SKM-1 (cell line): ENCODE measurements around the gene TBC1D4.

ENCODE experiments used
- DNase-seq: peaks from one replicate; lab custom pipeline; 2025; ENCODE audit not compliant: unreplicated experiment; lab: John Stamatoyannopoulos, UW

Gene TBC1D4

DNA sequence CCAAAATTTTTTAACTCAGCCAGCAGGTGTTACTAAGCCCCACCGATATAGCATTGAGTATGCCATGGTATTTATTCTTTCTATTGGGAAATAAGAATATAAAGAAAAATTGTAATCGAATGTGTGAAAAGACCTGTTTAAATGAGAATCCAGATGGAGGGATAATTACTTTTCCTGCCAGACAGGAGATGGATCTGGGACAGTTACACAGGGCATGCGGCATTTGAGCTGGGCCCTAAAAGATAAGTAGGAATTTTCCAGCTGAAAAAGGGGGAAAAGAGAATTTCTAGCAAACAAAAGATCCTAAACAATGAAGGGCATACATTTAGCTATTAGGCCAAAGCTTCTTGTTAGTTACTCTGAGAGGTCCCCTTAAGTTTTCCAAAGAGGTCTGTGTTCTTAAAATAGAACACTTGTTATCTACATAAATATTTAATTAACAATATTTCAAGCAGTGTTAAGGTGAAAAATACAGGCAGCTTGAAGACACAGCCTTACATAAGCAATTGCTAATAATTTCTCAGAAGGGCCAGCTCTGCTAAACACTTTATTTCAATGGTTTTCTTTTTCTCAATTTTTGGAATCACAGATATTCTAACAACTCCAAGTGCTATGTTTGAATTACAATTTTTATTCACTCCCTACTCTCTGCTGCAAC is 63.7 kb downstream of the TBC1D4 start:
- no peak for DNase-seq

DNA sequence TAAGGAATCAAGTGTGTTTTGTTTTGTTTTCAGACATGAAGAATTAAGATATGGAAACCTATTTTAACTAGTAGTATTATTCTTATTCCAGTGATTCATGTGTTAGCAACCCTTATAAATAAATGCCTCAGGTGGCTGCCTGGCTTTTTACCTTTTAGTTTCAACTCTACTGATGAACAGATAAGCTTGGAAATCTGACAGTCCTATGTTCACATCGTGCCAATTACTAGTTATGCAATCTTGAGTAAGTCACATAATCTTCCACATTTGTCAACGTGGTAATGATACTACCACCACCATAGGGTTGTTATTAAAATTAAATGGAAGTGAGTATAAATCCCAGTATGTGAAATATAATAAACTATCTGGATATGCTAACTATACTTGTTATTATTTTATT is 64.3 kb downstream of the TBC1D4 start:
- no peak for DNase-seq

DNA sequence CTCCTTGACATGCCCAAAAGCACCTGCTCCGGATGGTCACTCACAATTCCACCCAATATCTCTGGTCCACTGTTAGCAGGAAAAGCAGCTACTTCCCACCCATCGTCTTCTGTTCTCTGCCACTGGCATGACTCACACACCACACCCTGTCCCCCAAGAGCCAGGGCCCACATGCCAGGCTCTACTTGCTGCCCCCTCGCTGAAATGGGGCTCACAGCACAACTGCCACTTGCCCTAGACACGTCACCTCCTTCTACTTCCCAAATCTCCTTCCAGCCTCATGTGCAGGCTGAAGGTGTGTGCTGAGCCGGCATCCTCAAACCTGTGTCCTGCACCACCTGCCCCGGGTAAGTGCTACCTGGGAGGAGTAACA is 65.0 kb downstream of the TBC1D4 start:
- no peak for DNase-seq

DNA sequence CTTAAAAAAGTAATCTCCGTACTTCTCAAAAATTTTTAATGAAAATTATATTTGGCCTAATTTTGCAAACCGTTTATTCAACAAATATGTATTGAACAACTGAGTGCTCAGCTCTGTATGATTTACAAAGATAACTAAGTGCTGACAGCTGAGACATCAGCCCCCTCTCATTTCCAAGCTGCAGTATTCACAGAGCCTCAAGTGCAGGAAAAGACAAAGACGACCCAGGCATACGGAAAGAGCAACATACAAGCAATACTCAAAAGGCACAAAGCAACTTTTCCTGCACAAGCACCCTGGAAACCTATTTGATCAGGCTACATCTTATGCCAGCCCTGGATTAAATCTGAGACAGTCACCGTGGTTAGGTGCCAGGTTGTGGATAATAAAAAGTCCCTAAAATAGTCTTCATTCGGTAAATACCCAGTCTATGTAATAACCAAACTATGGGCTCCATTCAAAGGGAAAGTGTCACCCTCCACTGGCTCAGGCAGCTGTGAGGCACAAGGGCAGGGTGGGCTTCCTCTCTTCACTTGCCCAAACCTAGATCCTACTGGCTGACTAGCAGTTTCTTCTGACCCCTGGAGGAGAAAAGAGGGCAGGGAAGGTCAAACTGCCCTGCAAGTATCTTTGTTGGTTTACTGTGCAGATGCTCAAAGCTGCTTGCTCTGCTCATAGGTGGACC is 65.5 kb downstream of the TBC1D4 start:
- DNase-seq: no peak

DNA sequence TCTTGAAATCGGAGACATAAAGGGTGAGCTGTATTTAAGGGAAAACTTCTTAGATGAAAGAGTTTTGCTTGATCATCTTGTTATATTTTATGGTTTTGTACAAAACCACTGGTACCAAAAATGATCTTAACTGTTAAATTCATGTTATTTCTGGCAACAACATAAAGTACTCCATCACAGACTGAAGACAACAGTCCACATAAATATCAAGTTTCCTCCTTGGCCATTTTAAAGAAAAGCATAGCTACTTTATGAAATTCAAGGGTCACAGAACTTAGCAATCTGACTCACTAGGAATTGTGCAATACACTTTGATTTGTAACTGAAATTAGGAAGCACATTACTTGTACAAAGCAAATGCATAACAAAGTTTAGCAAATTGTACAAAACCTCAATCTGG is 66.3 kb downstream of the TBC1D4 start:
- peak; percentile 63 for DNase-seq

DNA sequence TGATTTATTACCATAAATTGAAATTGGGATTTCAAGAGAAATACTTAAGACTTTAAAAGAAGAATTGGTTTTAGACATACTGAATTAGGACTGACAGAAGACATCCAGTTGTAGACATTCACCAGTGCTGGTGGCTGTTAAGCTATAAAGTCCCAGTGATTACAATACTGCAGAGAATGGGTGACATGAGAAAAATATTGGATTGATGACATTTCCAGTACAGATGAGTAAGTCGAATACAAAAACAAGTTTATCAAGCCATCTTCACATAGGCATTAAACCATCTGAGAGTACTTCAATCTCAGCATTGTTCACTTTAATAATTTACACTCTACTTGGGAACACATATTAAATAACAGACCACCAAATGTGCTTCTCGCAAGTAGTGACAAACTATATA is 66.8 kb downstream of the TBC1D4 start:
- no peak for DNase-seq

DNA sequence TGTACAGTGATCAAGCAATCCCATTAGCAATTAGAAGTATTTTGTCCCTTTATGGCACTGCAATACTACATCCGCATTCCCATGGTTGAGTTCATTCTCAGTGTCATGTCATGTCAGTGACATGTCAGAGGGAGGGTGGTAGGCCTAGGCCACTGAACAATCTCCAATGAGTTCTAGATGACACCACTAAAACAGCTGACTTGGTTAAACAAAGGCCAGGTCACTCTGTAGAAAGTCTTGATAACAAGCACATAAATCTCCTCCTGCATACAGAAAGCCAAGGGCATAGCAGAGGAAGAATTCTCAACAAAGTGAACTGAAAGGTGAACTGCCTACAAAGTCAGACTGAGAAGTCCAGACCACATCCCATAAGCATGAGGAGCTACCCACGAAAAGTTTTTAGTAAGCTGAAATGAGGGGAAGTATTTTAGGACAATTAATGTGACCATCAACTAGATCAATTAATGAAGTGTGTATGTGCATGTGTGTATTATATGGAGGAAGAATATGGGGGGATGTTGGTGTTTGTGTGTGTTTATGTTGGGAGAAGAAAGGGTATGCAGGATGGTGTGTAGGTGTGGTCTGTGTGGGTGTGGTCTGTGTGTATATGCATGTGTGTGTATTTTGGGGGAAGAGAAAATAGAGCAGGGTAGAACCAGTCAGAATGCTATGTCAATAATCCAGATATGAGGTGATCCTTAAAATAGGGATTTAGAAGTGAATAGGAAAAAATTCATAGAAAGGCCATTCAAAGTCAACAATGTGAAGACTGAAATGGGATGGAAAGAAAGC is 67.7 kb downstream of the TBC1D4 start:
- DNase-seq: no peak

DNA sequence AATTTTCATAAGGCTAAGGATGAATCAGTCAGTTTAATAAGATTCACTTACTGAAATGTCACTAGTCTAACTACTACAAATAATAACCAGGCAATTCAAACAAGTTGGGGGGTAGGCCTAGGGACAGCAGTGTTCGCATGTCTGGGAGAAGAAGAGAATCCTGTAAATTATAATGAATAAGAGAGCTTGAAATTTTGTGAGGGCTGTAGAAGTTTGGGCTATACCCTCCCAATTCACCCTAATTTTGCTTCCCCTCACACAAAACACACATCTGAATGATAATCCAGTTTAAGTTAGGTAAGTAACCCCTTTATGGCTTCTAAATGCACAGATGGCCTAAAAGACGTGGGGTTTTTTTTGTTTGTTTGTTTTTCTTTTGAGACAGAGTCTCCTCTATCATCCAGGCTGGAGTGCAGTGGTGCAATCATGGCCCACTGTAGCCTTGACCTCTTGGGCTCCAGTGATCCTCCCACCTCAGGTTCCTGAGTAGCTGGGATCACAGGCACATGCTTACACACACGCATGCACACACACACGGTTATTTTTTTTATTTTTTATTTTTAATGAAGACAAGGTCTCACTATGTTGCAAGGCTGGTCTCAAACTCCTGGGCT is 69.9 kb downstream of the TBC1D4 start:
- DNase-seq: no peak

DNA sequence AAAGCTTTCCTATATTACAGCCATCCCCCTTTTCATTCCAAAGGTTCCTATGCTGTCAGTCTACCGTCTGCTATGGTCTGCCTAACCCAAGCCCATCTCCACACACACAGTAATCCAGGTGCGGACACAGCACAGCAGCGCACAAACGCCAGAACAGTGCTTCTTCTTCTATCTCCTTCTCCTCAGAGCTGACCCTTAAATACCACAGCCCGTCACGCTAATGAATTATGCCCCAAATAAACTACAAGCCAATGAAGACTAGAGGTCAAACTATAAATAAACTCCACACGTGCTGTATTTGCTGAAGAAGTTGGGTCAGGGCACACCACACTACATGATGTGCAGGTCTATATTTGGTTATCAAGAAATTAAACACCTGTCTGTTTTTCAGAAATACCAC is 71.8 kb downstream of the TBC1D4 start:
- no peak for DNase-seq

DNA sequence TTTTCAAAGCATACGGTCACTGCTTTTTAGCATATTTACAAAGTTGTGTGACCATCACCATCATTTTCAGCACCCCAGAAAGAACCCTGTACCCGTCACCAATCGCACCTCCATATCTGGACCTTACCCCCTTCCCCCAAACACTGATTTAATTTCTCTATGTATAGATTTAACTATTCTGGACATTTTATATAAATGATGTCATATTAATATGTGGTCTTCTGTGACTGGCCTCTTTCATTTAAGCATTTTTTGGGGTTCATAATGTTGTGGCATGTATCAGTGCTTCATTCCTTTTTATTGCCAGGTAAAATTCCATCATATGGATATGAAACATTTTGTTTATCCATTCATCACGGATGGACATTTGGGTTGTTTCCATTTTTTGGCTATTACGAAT is 74.0 kb downstream of the TBC1D4 start:
- no peak for DNase-seq

DNA sequence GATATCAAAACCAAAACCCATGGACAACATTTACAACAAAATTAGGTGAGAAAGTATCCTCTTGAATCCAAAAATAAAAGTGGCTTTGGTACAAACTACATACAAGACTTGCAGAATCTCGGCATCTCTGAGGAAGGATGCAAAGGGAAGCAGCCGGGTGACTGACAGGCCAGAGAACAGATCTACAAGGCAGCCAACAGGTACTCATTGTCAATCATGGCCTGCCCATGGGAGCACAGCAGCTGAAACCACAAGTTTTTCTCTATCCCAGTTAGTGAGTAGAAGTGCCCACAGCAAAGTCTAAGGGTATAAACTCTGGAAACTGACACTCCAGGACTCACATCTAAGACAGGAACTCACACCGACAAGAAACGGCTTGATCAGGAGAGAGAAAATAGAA is 74.5 kb downstream of the TBC1D4 start:
- no peak for DNase-seq

DNA sequence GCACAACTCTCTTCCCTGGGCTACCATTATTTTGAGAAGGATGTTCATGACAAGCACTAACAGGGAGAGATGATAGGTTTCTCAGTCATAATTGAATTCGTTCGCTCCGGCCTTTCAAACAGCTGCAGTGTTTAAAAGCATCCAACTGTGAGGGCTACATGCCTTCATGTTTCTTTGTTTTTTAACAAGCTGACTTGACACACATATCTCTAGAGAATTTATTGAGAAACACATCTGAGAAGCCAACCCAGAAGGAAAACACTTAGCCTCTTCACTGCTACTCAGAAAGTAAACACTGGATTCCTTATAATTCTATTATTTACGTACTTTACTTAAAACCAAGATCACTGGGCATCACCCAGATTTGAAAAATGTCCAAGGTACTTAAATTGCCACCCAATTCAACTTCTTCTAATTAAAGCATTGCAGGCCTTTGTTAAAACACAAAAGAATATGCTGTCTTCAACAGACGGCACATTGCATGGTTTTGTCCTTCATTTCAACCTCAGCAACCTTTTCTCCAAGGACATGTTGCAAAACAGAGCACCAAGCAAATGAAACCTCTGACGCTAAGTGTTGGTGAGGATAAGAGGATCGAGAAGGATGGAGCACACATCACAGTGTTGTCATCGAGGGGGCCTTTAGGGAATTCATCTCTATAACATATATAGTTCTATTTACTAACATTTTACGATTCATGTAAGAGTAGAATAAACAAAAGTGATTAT is 75.8 kb downstream of the TBC1D4 start:
- no peak for DNase-seq

DNA sequence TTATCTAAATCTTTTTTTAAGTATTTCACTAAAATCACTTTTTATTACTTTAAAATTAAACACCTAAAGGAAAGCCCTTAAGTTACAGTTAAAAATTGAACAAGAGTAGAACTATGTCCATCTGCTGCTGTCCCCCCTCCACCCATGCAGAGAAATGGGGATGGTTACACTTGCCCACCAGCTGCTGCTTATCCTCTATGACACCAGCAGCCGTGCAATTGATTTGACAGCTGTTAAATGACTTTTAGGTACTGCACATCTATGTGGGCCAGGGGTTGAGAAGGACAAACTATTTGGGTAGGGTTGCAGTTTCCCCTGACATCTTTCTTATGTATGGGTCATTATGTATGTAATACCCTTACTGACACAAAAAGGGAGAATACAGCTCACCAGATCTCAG is 77.2 kb downstream of the TBC1D4 start:
- no peak for DNase-seq

DNA sequence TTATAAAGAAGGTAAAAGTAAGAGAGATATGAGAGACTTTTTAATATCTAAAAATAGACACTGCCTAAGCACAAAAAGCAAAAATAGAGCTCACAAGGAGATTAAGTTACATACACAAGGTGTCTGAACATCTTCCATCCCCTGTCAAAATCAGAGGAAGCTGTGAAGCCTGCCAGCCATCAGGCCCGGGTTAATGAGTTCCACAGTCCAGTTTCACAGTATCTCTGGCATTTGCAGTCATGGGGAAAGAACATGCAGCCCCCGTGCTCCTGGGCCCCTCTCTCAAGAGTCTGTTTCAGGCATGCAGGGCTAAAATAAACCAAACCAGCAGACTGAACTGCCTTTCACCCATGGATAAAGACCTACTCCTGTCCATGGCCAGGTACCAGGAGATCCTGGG is 79.2 kb downstream of the TBC1D4 start:
- DNase-seq: no peak

DNA sequence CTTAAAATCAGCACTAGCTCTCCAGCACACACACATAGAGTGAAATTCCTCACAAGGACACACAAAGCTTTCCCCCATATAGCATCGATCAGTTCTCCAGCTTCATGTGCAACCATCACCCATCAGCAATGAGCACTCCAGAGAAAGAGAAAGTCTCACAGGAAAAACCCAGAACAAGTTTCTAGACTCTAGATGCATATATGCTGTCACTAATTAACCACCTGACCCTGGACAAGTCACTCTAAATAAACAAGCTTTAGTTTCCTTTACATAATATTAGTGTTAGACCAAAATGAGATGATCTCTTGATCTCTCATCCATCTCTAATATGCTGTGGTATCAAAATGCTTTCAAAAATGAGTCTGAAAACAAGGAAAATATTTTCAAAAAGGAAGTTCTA is 81.2 kb downstream of the TBC1D4 start:
- DNase-seq: no peak

DNA sequence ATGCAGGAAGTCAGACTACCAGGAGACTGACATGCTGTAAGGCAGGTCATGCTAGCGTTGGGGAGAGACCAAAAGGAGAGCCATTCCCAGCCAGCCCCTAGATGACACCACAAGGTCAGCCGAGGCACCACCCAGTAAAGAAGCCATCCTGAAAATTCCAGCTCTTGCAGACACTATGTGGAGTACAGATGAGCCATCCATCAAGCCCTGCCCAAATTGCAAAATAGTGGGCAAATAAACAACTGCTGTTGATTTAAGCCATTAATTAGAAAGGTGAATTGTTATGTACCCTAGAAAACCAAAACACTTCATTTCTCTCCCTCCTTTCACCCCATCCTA is 82.1 kb downstream of the TBC1D4 start:
- no peak for DNase-seq

DNA sequence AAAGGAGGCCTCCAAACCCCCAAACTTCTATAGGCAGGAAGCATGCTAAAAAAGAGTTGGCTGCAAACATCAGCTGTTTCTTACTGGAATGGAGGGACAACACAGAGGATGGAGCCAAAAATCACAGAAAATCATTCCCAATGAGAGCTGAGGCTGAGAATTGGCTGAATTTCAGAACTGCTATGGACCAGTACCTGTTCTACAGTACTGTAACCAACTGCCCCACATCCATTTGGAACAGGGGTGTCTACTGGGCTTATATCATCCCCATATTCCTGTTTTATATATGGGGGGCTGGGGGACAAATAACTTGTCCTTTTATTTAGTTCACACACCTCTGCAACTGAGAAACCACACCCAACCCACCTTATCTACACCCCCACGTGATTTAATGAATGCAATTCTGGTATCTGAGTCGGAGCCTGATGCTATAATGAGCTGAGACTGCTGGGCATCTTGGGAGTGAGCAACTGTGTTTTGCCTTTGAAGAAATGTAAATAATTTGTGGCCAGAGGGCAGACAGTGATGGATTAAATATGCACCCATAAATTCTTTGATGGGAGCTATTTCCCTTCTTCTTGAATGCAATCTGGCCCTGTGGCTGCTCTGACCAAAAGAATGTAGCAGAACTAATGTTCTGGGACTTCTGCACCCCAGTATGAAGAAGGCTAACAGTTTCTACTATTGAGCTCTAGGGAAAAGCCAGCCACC is 82.6 kb downstream of the TBC1D4 start:
- no peak for DNase-seq

DNA sequence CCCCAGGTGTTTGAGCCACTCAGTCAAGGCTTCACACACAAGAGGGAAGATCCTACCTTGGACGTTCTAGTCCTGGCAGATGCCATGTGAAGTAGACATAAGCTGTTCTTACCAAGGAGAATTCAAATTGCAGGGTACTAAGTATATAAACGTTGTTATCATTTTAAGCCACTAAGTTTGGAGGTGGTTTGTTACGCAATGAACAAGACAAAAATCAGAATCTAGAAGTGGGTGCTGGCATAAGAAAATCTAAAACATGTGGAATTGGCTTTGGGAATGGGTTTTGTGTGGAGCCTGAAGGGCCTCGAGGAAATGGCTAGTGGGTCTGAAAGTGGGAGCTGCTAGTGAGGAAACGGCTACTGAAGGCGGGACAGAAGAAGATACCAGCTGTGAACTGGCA is 83.9 kb downstream of the TBC1D4 start:
- DNase-seq: no peak

DNA sequence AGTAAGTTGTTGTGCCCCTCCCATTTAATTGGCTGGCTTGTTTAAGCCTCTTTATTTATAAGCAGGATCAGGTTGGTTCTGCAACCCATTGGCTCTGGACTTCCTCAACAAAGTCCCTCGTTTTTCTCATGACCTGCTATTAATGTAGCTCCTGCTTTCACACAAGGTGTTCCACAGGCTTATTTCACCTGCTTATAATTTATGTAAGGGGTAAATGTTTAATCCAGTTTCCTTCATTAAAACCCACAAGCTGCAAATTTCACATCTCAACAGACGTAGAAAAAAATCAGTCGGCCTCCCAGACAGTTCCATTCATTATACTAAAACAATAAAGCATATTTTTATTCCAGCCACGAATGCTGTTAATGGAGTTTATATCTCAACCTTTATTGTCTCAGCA is 86.1 kb downstream of the TBC1D4 start:
- no peak for DNase-seq

DNA sequence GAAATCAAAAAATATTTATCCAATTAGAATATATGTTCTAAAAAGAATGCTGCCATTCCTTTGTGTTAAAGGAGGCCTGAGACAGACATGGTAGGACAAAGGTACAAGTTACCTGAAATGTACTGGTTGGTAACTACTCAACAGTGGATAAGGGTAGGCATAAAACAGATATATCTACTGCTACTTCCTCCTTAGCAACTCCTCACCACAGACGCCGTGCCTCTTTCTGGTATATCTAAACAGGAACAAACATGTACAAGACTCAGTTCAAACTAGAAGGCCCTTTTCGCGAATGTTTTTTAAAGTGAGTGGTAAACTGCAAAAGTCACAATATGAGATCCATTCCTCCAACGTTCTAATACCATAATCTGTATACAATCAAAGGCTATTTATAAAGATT is 86.9 kb downstream of the TBC1D4 start:
- DNase-seq: peak; percentile 62
